GM18909 (cell line): ENCODE data around the gene PRKCQ.

Source experiments
- ATAC-seq: cut with Tn5 transposase; IDR thresholded peaks from one replicate; pipeline ENCODE4 v1.9.1; 2021; ENCODE audit warnings: mild to moderate bottlenecking; ENCODE audit not compliant: unreplicated experiment, poor library complexity

The PRKCQ gene

DNA sequence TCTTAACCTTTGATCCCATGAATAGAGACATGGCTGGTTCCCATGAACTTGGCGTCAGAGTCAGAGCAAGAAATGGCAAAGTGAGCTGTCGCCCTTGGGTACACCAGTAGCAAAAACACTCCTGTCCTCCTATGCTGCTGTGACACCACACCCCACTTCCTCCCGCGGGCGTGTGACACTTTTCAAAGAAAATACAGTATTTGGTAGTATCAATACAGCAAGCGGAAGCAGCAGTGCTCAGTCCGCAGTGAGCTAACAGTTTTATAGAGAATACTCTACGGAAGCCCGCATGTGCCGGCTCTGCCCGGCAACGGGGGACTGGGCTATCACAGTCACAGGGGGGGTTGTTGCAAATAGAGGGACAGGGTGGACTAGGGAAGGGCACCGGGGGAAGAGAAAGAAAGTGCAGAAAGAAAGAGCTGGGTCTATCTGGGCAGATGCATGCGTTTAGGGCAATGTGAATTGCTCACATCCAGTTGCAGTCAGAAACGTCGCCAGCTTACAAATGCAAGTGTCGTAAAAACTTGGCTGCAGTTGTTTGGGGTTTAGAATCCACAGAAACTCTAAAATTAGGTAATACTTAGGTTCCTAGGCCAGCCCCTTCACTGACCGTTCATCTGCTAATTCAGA is 49.8 kb downstream of the PRKCQ start:
- no peak for ATAC-seq

DNA sequence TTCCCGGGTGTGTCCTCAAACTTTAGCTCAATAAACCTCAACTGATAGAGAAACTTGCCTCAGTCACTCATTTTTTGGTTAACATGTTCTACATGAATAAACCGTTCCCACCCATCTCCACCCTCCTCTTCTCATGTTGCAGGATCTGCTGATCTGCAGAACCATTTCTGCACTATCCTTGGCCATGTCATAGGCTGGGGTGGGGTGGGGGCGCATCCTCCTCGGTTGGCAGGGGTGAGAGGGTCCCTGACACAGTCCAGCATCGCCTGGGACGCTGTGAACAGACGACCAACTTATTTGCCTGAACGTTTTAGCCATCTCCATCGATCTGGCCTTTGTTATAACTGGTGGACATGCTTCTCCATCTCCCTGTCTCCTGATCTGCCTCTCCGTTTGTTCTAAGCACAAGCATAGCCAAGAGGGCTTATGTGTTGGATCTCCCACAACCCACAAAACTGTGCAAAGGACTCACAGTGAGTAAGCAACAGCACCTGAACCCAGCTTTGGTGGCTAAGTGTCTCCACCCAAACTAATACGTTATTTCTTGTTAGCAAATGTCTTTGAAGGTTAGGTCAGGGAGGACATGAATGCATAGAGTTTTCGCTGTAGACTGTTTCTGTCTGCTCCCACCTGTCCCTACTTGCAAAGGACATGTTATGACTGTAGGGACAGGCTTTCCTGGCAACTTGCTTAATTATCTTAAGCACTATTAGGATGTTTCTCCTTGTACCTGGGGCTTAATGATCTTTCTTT is 51.7 kb downstream of the PRKCQ start:
- no peak for ATAC-seq

GRCh38 chr10:6525599-6526165 is 54.4 kb downstream of the PRKCQ start:
- no peak for ATAC-seq

DNA sequence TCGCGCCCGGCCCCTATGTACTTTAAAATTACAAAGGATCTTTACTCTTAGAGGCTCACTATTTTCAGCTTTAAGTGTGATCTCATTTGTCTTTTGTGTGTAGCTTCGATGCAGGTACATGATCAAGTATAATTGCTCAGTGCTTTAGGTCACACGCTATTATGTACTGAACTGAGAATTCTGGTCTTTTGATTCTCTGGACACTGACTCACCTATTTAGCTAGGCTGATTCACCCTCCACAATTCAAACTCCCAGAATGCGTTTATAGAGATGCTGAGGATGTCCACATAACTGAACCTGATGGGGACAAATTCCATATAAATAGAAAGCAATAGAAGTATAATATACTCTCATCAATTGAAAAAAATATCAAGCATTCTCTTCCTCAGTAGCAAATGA is 57.8 kb downstream of the PRKCQ start:
- no peak for ATAC-seq

- ATAC-seq: no peak
Observed at GRCh38 chr10:6520138-6520537, 59.9 kb downstream of the PRKCQ start.

DNA sequence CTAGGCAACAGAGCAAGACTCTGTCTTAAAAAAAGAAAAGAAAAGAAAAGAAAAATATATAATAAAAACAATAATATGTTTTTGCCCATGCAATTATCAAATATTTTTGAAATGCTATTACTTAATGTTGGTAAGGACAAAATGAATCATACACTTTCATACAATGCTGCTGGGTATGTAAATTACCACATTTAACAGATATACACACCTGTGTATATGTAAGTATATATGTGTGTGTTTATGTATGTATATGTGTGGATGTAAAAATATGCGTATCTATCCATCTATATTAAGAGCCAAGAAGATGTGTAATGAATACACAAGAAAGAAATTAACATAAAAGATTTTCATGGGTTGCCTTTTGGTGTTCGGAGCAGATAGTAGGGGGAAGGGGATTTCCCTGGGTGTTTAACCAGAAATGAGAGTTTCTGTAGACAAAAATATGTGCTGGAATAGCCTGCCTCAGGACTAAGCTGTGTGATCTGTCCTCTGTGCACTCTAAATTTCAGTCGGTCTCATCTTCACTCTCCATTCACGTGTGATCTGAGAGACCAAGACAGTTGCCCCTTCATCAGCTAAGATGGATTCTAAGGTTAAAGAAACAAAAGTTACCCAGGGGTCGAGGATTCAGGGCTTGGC is 61.2 kb downstream of the PRKCQ start:
- no peak for ATAC-seq

DNA sequence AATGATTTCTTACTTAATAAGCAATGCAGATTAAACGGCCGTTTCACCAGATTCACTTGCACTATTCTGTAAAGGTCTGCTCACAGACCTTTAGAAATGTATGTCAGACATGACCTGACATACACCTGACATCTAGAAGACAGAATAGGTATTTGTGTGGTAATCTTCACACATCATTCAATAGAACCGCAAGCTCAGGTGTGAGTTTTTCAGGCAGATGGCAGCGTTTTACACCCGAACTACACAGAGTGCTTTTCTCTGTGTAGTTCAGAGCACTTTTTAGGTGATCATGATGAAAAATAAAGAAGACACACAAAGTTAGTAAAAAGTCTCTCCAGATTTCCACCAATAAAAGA is 63.2 kb downstream of the PRKCQ start:
- ATAC-seq: no peak

DNA sequence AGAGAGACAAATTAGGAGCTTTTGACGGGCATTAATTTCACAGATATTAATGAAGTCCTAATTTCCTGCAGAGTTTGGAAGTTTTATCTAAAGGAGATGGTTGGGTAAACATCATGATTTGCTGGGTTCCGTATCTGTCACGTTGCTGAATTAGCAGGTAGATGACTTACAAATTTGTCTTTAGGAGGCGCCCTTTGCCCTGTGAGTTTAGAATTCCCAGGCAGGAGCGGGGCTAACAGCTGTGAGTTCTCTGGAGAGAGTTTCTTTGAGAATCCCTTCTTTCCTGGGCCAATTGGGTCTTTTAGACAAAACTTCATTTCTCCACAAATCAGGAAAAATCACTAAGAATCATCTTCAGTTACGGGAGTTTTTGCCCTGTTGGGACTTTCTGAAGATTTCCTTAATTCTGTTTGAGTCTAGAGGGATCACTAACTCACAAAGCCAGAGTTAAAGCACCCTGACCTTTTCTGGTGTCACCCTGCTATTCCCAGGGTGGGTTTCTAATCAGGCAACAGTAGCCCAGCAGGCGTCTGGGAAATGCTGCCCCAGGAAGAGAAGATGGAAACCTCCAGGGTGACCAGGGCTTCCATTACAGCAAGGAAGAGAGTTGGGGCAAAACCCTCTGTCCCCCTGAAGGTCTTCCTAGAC is 63.7 kb downstream of the PRKCQ start:
- no peak for ATAC-seq

DNA sequence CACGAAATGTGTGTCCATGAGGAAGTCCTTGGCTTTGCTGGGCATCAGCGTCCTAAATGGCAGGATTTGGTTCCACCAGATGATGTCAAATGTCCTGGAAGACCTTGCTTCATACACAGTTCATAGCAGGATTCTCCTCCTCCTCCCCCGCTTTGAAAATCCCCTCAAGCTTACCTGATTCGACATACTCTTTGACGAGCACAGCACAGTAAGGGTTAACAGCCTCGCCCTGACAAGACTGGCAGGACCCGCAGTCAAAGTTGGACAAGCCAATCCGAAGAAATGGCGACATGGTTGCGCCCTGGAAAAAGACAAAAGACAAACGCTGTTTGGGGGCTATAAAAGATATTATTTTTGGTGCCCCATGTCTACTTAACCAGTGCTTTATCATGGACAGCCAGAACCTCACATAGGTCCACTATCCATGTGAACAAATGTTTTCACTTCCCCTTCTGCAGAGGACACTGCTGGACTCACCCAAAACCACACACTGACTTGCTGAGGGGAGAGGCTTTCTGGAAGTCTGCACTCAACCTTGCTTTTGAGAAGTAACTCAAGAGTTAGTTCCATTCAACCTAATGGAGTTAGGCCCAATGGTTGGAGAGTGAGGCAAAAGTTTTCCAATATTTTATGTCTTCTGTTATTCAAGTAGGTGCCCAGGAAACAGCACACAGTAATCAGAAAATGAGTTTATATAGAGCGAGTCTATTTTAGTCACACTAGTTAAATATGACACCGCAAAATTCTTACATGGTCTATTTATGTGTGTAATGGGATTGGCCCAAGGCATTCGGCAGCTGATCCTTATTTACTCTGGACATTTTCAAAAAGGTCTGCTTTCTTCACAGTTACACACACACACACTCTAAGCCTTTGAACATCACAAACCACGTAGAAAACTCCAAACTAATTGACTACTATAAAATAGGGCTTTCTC is 65.0 kb downstream of the PRKCQ start:
- ATAC-seq: no peak

GRCh38 chr10:6514180-6514579 is 65.9 kb downstream of the PRKCQ start:
- ATAC-seq: no peak

- no peak for ATAC-seq
Observed at GRCh38 chr10:6513476-6513875, 66.6 kb downstream of the PRKCQ start.

- ATAC-seq: no peak
Observed at GRCh38 chr10:6512182-6512581, 67.9 kb downstream of the PRKCQ start.

- ATAC-seq: no peak
Observed at GRCh38 chr10:6511347-6511746, 68.7 kb downstream of the PRKCQ start.

DNA sequence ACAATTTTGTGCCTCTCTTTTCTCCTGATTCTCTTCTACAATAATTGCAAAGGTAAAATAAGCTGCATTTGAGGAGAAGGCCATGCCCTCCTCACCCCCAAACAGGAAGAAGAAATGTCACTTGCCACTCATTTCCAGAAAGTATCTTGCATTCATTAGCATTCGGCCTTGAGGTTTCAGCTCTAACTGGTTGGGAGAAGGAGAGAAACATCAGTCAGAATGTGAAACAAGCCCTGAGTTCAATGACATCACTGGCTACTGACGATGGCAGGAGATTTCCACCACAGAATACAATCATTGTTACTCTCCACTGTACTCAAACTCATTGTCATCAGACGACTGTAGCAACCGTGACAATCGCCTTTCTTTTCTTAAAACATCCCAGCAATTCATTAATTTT is 72.8 kb downstream of the PRKCQ start:
- ATAC-seq: peak; percentile 85

GRCh38 chr10:6505300-6505699 is 74.8 kb downstream of the PRKCQ start:
- no peak for ATAC-seq

DNA sequence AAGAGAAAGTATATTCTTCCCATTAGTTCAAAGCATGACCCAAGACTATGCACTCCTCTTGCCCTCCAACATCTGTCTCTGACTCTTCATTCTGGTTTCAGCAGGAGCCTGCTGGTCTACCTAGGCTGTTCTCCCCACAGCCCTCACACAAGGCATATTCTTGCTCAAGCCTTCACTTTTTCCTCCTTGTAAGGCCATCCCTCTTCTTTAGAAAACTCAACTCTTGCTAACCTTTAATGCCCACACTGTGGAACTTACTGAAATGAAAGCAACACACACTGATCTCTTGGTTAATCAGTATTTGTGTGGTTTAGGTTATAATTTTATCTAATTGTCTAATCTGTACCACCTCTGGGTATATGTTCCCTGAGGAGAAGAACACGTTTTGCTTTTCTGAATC is 75.8 kb downstream of the PRKCQ start:
- ATAC-seq: no peak

- ATAC-seq: no peak
Observed at GRCh38 chr10:6503171-6503570, 76.9 kb downstream of the PRKCQ start.

DNA sequence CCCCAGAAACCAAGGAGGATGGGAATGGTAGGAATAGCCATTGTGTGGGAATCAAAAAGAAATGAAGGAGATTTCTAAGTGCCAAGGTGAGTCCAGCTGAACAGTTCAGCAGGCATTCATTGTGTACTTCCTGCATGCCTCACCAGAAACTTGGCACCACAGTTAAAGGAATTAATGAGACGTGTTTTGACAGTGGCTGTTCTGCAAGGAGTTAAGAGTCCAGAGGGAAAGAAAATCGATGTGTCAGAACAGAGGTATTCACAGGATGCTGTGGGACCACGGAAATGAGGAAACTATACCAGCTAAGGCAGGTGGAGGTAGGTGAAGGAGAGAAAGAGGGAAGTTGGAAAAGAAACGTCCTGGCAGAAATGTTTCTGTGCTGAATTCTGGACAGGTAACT is 78.1 kb downstream of the PRKCQ start:
- ATAC-seq: no peak

DNA sequence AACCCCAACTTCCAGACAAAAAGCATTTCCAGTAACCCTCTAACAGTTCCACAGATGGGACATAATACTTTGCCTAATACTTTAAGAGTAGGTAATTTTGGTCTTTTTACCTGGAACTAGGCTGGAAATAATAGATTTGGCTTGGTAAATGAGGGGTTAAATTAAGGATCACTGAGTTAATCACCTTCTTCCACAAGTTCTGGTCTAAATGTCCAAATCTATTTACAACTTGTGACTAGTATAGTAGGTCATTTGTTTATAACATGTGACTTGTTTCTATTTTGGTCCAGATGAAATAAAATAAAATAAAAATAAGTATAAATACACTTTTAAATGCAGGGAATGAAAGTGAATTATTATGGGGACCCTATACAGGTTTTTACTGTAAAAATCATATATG is 80.1 kb downstream of the PRKCQ start:
- ATAC-seq: no peak

DNA sequence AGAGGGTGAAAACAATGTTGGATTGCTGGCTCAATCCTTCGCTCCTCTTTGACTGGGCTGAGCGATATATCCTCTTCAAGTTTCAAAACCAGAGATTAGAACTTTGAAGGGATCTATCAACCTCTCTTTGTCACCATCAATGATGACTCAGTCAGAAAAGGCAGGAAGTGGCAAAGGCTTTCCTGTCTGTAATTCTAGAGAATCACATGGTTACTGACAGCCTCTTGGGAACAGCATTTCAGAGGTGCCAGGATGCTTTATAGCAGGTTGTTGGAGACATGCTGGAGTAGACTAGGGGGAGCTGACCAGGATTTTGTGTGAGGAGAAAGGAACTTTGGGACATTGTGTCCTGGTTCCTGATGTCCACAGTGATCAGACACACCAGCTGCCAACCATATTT is 81.3 kb downstream of the PRKCQ start:
- no peak for ATAC-seq
